HG02840 (cell line): Measurements from ENCODE around the gene INTU.
"Not testable (repeated sequence)": the region's sequence is repeated elsewhere in the genome, so short reads cannot be mapped to it uniquely, and the experiment has no call there.

Experiments
- ATAC-seq: cut with Tn5 transposase; IDR thresholded peaks from one replicate; pipeline ENCODE4 v1.9.1; 2021; ENCODE audit warnings: mild to moderate bottlenecking, moderate library complexity, moderate number of reproducible peaks; ENCODE audit not compliant: unreplicated experiment, low FRiP score

Gene INTU

GRCh38 chr4:127632420-127633403 is at the start of gene INTU:
INTU (plus strand) TSS chr4:127632957; CDS start chr4:127633035, 78 bp downstream.
- peak; percentile 76 for ATAC-seq

GRCh38 chr4:127586496-127586895 is 46.3 kb upstream of the INTU start:
- not testable (repeated sequence) for ATAC-seq

GRCh38 chr4:127586922-127587571 is 45.7 kb upstream of the INTU start:
- peak; percentile 92 for ATAC-seq

- ATAC-seq = not testable (repeated sequence)
These were observed 43.6 kb upstream of the INTU start for GRCh38 chr4:127589153-127589552.

GRCh38 chr4:127598656-127599055 is 34.1 kb upstream of the INTU start:
- no peak for ATAC-seq

- ATAC-seq = no peak
These were observed 31.7 kb upstream of the INTU start for GRCh38 chr4:127601029-127601428.

GRCh38 chr4:127604949-127605709 is 27.6 kb upstream of the INTU start:
- ATAC-seq = no peak

- no peak for ATAC-seq
These were observed 25.9 kb upstream of the INTU start for GRCh38 chr4:127606823-127607222.

- ATAC-seq = no peak
These were observed 23.3 kb upstream of the INTU start for GRCh38 chr4:127609484-127609883.

- ATAC-seq = no peak
These were observed 22.3 kb upstream of the INTU start for GRCh38 chr4:127610488-127610887.

- ATAC-seq = no peak
These were observed 15.9 kb upstream of the INTU start for GRCh38 chr4:127616898-127617297.

GRCh38 chr4:127618427-127618826 is 14.3 kb upstream of the INTU start:
- no peak for ATAC-seq

- ATAC-seq = no peak
These were observed 10.2 kb upstream of the INTU start for GRCh38 chr4:127622621-127622920.

- peak; percentile 49 for ATAC-seq
These were observed 9.6 kb upstream of the INTU start for GRCh38 chr4:127622921-127623796.

- no peak for ATAC-seq
These were observed 9.0 kb upstream of the INTU start for GRCh38 chr4:127623797-127624083.

GRCh38 chr4:127624173-127624572 is 8.6 kb upstream of the INTU start:
- no peak for ATAC-seq

- no peak for ATAC-seq
These were observed 3.4 kb upstream of the INTU start for GRCh38 chr4:127629371-127629770.

GRCh38 chr4:127630152-127630551 is 2.6 kb upstream of the INTU start:
- no peak for ATAC-seq

- ATAC-seq = no peak
These were observed 1.3 kb upstream of the INTU start for GRCh38 chr4:127631420-127631819.

GRCh38 chr4:127634181-127634580 is 1.4 kb downstream of the INTU start:
- no peak for ATAC-seq
